CD4-positive, alpha-beta T cell treated with Interleukin-15 for 4 hours (primary cell): ENCODE measurements around the gene SLC38A9.
"Not testable (repeated sequence)": the region's sequence is repeated elsewhere in the genome, so short reads cannot be mapped to it uniquely, and the experiment has no call there.

Experiments used
- DNase-seq: peaks from one replicate; pipeline ENCODE4 v3.0.0-alpha.2; 2020; ENCODE audit warnings: low spot score

Gene SLC38A9

GRCh38 chr5:55712023-55712859, at the start of gene SLC38A9:
SLC38A9 (minus strand) TSS chr5:55712324; CDS start chr5:55697958, 14,366 bp downstream.
- peak; percentile 89 for DNase-seq

GRCh38 chr5:55761721-55762120, 49.6 kb upstream of the SLC38A9 start:
- DNase-seq = not testable (repeated sequence)

GRCh38 chr5:55758714-55759113, 46.6 kb upstream of the SLC38A9 start:
- DNase-seq = no peak

GRCh38 chr5:55758231-55758630, 46.1 kb upstream of the SLC38A9 start:
- DNase-seq = no peak

GRCh38 chr5:55750499-55750898, 38.4 kb upstream of the SLC38A9 start:
- DNase-seq = no peak

- DNase-seq = no peak
Measured at GRCh38 chr5:55750063-55750462, 37.9 kb upstream of the SLC38A9 start.

GRCh38 chr5:55749387-55749786, 37.3 kb upstream of the SLC38A9 start:
- DNase-seq = no peak

- no peak for DNase-seq
Measured at GRCh38 chr5:55747778-55748318, 35.7 kb upstream of the SLC38A9 start.

GRCh38 chr5:55742778-55743177, 30.7 kb upstream of the SLC38A9 start:
- no peak for DNase-seq

GRCh38 chr5:55737793-55738192, 25.7 kb upstream of the SLC38A9 start, which contains the start of gene DDX4:
DDX4 (plus strand) TSS chr5:55738061; CDS start chr5:55738964, 903 bp downstream.
- no peak for DNase-seq

GRCh38 chr5:55734658-55735057, 22.5 kb upstream of the SLC38A9 start:
- DNase-seq = no peak

GRCh38 chr5:55732585-55732984, 20.5 kb upstream of the SLC38A9 start:
- DNase-seq = no peak

GRCh38 chr5:55731848-55732247, 19.7 kb upstream of the SLC38A9 start:
- DNase-seq = no peak

GRCh38 chr5:55724281-55724680, 12.2 kb upstream of the SLC38A9 start:
- DNase-seq = no peak

GRCh38 chr5:55720188-55720703, 8.1 kb upstream of the SLC38A9 start:
- DNase-seq = no peak

GRCh38 chr5:55719026-55719425, 6.9 kb upstream of the SLC38A9 start:
- DNase-seq = not testable (repeated sequence)

GRCh38 chr5:55715519-55716078, 3.5 kb upstream of the SLC38A9 start:
- no peak for DNase-seq

- DNase-seq = no peak
Measured at GRCh38 chr5:55714749-55715148, 2.6 kb upstream of the SLC38A9 start.

- DNase-seq = no peak
Measured at GRCh38 chr5:55714339-55714738, 2.2 kb upstream of the SLC38A9 start.

GRCh38 chr5:55713871-55714270, 1.7 kb upstream of the SLC38A9 start:
- DNase-seq = no peak

- no peak for DNase-seq
Measured at GRCh38 chr5:55711507-55712022, 559 bp downstream of the SLC38A9 start.

- no peak for DNase-seq
Measured at GRCh38 chr5:55708732-55709131, 3.4 kb downstream of the SLC38A9 start.

- DNase-seq = no peak
Measured at GRCh38 chr5:55706230-55706629, 5.9 kb downstream of the SLC38A9 start.
